ENCODE measurements around the gene ZNF546. TPM values are rescaled to one million over a fixed set of nuclear protein-coding genes. Genes with fewer than 3 reads are reported as not detected.

The ZNF546 gene
- total and polyA plus RNA-seq, 3 donors from 2014 or later: 19.6 to 27.6 (median 21.7) TPM

GRCh38 chr19:39967561-39967960 is 29.3 kb upstream of the ZNF546 start:
- TF ChIP-seq POLR2A (IDR thresholded peaks at IDR 0.05): no peak
- TF ChIP-seq, protein P1, sequence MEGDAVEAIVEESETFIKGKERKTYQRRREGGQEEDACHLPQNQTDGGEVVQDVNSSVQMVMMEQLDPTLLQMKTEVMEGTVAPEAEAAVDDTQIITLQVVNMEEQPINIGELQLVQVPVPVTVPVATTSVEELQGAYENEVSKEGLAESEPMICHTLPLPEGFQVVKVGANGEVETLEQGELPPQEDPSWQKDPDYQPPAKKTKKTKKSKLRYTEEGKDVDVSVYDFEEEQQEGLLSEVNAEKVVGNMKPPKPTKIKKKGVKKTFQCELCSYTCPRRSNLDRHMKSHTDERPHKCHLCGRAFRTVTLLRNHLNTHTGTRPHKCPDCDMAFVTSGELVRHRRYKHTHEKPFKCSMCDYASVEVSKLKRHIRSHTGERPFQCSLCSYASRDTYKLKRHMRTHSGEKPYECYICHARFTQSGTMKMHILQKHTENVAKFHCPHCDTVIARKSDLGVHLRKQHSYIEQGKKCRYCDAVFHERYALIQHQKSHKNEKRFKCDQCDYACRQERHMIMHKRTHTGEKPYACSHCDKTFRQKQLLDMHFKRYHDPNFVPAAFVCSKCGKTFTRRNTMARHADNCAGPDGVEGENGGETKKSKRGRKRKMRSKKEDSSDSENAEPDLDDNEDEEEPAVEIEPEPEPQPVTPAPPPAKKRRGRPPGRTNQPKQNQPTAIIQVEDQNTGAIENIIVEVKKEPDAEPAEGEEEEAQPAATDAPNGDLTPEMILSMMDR (IDR thresholded peaks at IDR 0.05): no peak
- 85 to 87% methylated on average over 9 of the region's 9 CpGs for WGBS, 2 donors
- Histone ChIP-seq H3K36me3 (ENCODE audit: low read depth, missing control alignments) (no peaks in the 10 kb centered on the region), H3K4me3 (no peak overlapping the region), H3K4me1 (peaks cover 9% of the 10 kb centered on the region), H3K27me3 (no peaks in the 10 kb centered on the region), H3K27ac (no peak overlapping the region), H3K9me3 (no peaks in the 10 kb centered on the region)
- DNase-seq: no peak
- intact Hi-C loops (cut with DNase I; ENCODE audit: low total_unique reads): no loop called here

DNA sequence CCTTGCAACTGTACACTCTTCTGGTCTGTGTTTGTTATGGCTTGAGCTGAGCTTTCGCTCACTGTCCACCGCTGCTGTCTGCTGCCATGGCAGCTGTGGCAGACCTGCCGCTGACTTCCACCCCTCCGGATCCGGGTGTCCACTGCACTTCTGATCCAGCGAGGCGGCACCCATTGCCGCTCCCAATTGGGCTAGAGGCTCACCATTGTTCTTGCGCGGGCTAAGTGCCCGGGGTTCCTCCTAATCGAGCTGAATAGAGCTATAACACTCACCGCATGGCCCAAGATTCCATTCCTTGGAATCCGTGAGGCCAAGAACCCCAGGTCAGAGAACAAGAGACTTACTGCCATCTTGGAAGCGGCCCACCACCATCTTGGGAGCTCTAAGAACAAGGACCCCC is 28.1 kb upstream of the ZNF546 start:
- TF ChIP-seq, protein P1 (IDR thresholded peaks at IDR 0.05): no peak
- no peak for TF ChIP-seq POLR2A (IDR thresholded peaks at IDR 0.05)
- Histone ChIP-seq H3K27ac (no peak overlapping the region), H3K4me3 (no peak overlapping the region), H3K27me3 (no peaks in the 10 kb centered on the region), H3K4me1 (peaks cover 9% of the 10 kb centered on the region), H3K9me3 (no peaks in the 10 kb centered on the region), H3K36me3 (ENCODE audit: low read depth, missing control alignments) (no peaks in the 10 kb centered on the region)
- 75 to 90% methylated on average over 5 to 15 of the region's 15 CpGs for WGBS, 2 donors
- intact Hi-C loops (cut with DNase I; ENCODE audit: low total_unique reads): no loop called here
- DNase-seq: no peak

- DNase-seq: no peak
- intact Hi-C loops (cut with DNase I; ENCODE audit: low total_unique reads): no loop called here
- WGBS, 2 donors: 34 to 64% methylated on average over 4 to 6 of the region's 6 CpGs
Observed at GRCh38 chr19:39969266-39969665, 27.6 kb upstream of the ZNF546 start.

GRCh38 chr19:39969681-39970424 is 27.0 kb upstream of the ZNF546 start:
- Histone ChIP-seq H3K27ac (peak overlapping the region; percentile 71 to 90), H3K9me3 (no peaks in the 10 kb centered on the region), H3K4me3 (peak overlapping the region; percentile 64 to 94), H3K27me3 (no peaks in the 10 kb centered on the region), H3K4me1 (peaks cover 9% of the 10 kb centered on the region), H3K36me3 (ENCODE audit: low read depth, missing control alignments) (no peaks in the 10 kb centered on the region)
- intact Hi-C loops (cut with DNase I; ENCODE audit: low total_unique reads): loop anchor here (10.0 kb wide), 1 partner anchor 125 kb away; the partner anchor contains the start of gene FBL
- TF ChIP-seq POLR2A (IDR thresholded peaks at IDR 0.05): no peak
- TF ChIP-seq, protein P1 (IDR thresholded peaks at IDR 0.05): no peak
- WGBS, 2 donors: 58 to 61% methylated on average over 13 of the region's 13 CpGs
- DNase-seq: no peak

More at GRCh38 chr19:39969266-39969665, 27.6 kb upstream of the ZNF546 start:
- no peak overlapping the region for H3K27ac ChIP-seq
- no peaks in the 10 kb centered on the region for H3K9me3 ChIP-seq
- no peaks in the 10 kb centered on the region for H3K36me3 ChIP-seq (ENCODE audit: low read depth, missing control alignments)
- TF ChIP-seq, protein P1 (IDR thresholded peaks at IDR 0.05): no peak
- TF ChIP-seq POLR2A (IDR thresholded peaks at IDR 0.05): no peak
- peaks cover 9% of the 10 kb centered on the region for H3K4me1 ChIP-seq
- no peak overlapping the region for H3K4me3 ChIP-seq
- no peaks in the 10 kb centered on the region for H3K27me3 ChIP-seq

GRCh38 chr19:39970425-39970674 is 26.5 kb upstream of the ZNF546 start:
- Histone ChIP-seq H3K9me3 (no peaks in the 10 kb centered on the region), H3K36me3 (ENCODE audit: low read depth, missing control alignments) (no peaks in the 10 kb centered on the region), H3K27me3 (no peaks in the 10 kb centered on the region), H3K4me1 (peaks cover 9% of the 10 kb centered on the region), H3K27ac (peak overlapping the region; percentile 71 to 90), H3K4me3 (peak overlapping the region; percentile 64 to 94)
- no peak for DNase-seq
- intact Hi-C loops (cut with DNase I; ENCODE audit: low total_unique reads): loop anchor here (10.0 kb wide), 1 partner anchor 126 kb away; the partner anchor contains the start of gene FBL
- TF ChIP-seq POLR2A (IDR thresholded peaks at IDR 0.05): no peak
- TF ChIP-seq, protein P1 (IDR thresholded peaks at IDR 0.05): no peak
- WGBS, 2 donors: 0% methylated on average over 4 to 11 of the region's 11 CpGs
